CD4-positive, alpha-beta T cell (primary cell): ENCODE measurements around the gene CEP192. TPM values are rescaled to one million over a fixed set of nuclear protein-coding genes. Genes with fewer than 3 reads are reported as not detected.

Source experiments
- ATAC-seq: fragments of 200-7000 bp; cut with Tn5 transposase; one replicate; pipeline ENCODE4 v1.10.0; 2022; ENCODE audit warnings: mild to moderate bottlenecking; ENCODE audit not compliant: poor library complexity
- CTCF ChIA-PET: fragments of 350-600 bp; sonication (Branson Sonifier 250); formaldehyde crosslinking; loops from one replicate; lab custom pipeline; 2021; ENCODE audit warnings: antibody characterized with exemption, inconsistent platforms; lab: Charles Lee
- POLR2A ChIA-PET: fragments of 350-600 bp; sonication (Branson Sonifier 250); formaldehyde crosslinking; loops from one replicate; lab custom pipeline; 2021; ENCODE audit warnings: antibody characterized with exemption, inconsistent platforms; lab: Charles Lee
- DNase-seq, 14 experiments: peaks; one replicate each; pipeline ENCODE4 v3.0.0-alpha.2; 2013 to 2020; ENCODE audit warnings: mixed read lengths in 2 of 14
- H3K27ac ChIP-seq, 2 donors: one replicate each; pipeline versions ENCODE4 v1.5.1 to v1.7.0; 2013; ENCODE audit warnings: low read length in 2 of 2, low read depth in 1 of 2, mild to moderate bottlenecking in 1 of 2
- H3K27me3 ChIP-seq, 2 experiments: 1 replicate in 1 of 2; 2 replicates in 1 of 2; pipeline versions ENCODE4 v1.6.1 to v1.7.0; 2013; ENCODE audit warnings: low read length in 2 of 2, control low read depth in 1 of 2, mild to moderate bottlenecking in 1 of 2, moderate library complexity in 1 of 2; ENCODE audit not compliant: insufficient read depth in 2 of 2, control insufficient read depth in 1 of 2
- H3K36me3 ChIP-seq: one replicate; pipeline ENCODE4 v1.6.1; 2013; ENCODE audit warnings: low read length, control low read depth; ENCODE audit not compliant: insufficient read depth
- H3K4me1 ChIP-seq: one replicate; pipeline ENCODE4 v1.6.1; 2013; ENCODE audit warnings: low read length, control low read depth; ENCODE audit not compliant: insufficient read depth
- H3K4me3 ChIP-seq: one replicate; pipeline ENCODE4 v1.5.1; 2013; ENCODE audit warnings: mild to moderate bottlenecking, low read length, moderate library complexity
- H3K9me3 ChIP-seq, 2 experiments: 1 replicate in 1 of 2; 2 replicates in 1 of 2; pipeline versions ENCODE4 v1.6.1 to v1.7.0; 2013; ENCODE audit warnings: low read length in 2 of 2, mild to moderate bottlenecking in 2 of 2, control low read depth in 1 of 2, moderate library complexity in 1 of 2; ENCODE audit not compliant: control insufficient read depth in 1 of 2, insufficient read depth in 1 of 2
- H3K27ac Mint-ChIP-seq: one replicate; pipeline ENCODE4 v1.8.0; 2020; ENCODE audit warnings: mixed read lengths
- H3K27me3 Mint-ChIP-seq: one replicate; pipeline ENCODE4 v1.8.0; 2021; ENCODE audit warnings: mixed read lengths
- H3K36me3 Mint-ChIP-seq: one replicate; pipeline ENCODE4 v1.8.0; 2021; ENCODE audit warnings: low read depth, mixed read lengths
- H3K4me1 Mint-ChIP-seq: one replicate; pipeline ENCODE4 v1.8.0; 2021; ENCODE audit warnings: low read depth, mixed read lengths
- H3K4me3 Mint-ChIP-seq: one replicate; pipeline ENCODE4 v1.8.0; 2020; ENCODE audit warnings: mild to moderate bottlenecking, mixed read lengths
- H3K9me3 Mint-ChIP-seq: one replicate; pipeline ENCODE4 v1.8.0; 2020; ENCODE audit warnings: mixed read lengths
- intact Hi-C, 2 experiments: fragments of 100-400 bp; cut with DNase I in 1 of 2; cut with micrococcal nuclease in 1 of 2; formaldehyde crosslinking; loops; one replicate each; pipeline versions ENCODE4 v1.15.1 to v1.9.0; 2023 to 2025; cut with DNase I, micrococcal nuclease
- total RNA-seq, 174 experiments: library from RNA in 2 of 174; stranded (reverse) in 2 of 174; gene quantifications; one replicate each; pipeline ENCODE4 v1.2.3 and lab custom pipeline; 2021 to 2026
- TF ChIP-seq, protein P1 (sequence below): fragments of 200-600 bp; IDR thresholded peaks from one replicate; pipeline ENCODE4 v1.8.0; 2022; ENCODE audit warnings: antibody characterized with exemption, mild to moderate bottlenecking

Gene CEP192
- total RNA-seq, 2 experiments from 2014 or later = 23.4 to 25.0 TPM

DNA sequence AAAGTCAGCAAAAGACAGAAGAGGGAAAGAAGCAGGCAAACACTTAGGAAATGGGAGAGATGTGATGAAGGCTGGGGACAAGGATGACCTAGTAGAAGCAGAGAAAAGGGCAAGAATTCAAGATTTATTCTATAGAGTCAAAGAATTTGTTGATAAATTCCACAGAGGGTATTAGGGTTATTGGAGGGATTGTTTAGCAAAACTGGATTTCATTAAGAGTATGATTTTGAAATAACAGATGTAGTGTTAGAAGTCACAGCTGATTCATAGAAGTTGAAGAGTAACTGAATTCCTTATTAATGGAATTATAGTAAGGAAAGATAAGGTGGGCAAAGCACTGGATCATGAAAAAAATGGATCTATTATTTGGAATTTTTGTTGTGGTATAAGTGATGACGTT, 48.6 kb downstream of the CEP192 start:
- Mint-ChIP-seq H3K36me3 (peaks cover 89% of the 10 kb centered on the region), H3K4me1 (peaks cover 12% of the 10 kb centered on the region), H3K9me3 (no peaks in the 10 kb centered on the region), H3K4me3 (no peak overlapping the region), H3K27ac (peak overlapping the region; percentile 19), H3K27me3 (no peaks in the 10 kb centered on the region)
- ATAC-seq = no peak
- TF ChIP-seq, protein P1, sequence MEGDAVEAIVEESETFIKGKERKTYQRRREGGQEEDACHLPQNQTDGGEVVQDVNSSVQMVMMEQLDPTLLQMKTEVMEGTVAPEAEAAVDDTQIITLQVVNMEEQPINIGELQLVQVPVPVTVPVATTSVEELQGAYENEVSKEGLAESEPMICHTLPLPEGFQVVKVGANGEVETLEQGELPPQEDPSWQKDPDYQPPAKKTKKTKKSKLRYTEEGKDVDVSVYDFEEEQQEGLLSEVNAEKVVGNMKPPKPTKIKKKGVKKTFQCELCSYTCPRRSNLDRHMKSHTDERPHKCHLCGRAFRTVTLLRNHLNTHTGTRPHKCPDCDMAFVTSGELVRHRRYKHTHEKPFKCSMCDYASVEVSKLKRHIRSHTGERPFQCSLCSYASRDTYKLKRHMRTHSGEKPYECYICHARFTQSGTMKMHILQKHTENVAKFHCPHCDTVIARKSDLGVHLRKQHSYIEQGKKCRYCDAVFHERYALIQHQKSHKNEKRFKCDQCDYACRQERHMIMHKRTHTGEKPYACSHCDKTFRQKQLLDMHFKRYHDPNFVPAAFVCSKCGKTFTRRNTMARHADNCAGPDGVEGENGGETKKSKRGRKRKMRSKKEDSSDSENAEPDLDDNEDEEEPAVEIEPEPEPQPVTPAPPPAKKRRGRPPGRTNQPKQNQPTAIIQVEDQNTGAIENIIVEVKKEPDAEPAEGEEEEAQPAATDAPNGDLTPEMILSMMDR = no peak
- POLR2A ChIA-PET = interaction anchor here (0.6 kb wide), 1 partner anchor 74 kb away, joined by 3 read pairs; no protein-coding TSS in a partner anchor
- Histone ChIP-seq H3K27me3 (no peaks in the 10 kb centered on the region), H3K4me1 (peaks cover 3% of the 10 kb centered on the region), H3K27ac (no peak overlapping the region), H3K4me3 (no peak overlapping the region), H3K9me3 (no peaks in the 10 kb centered on the region), H3K36me3 (peaks cover 43% of the 10 kb centered on the region)
- intact Hi-C loops = no loop called here
- CTCF ChIA-PET = interaction anchor here (1.1 kb wide), 1 partner anchor 10 kb away, joined by 3 read pairs; no protein-coding TSS in a partner anchor
- DNase-seq = no peak

DNA sequence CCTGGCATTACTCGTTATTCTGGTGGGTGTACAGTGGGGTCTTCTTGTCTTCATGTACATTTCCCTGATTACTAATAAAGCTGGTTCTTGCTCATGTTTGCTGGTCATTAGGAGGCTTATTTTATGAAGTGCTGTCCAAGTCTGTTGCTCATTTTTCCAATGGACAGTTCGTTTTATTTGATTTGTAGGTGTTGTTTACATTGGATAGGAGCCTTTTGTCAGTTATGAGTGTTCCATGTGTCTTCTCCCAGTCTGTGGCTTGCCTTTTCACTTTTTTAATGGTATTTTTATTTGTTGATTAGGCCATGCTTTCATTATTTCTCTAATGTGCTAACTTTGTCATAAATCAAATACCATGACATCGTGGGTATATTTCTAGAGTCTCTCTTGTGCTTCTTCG, 51.9 kb downstream of the CEP192 start:
- Histone ChIP-seq H3K9me3 (no peaks in the 10 kb centered on the region), H3K27me3 (no peaks in the 10 kb centered on the region), H3K4me3 (no peak overlapping the region), H3K27ac (no peak overlapping the region), H3K4me1 (peaks cover 3% of the 10 kb centered on the region), H3K36me3 (peaks cover 46% of the 10 kb centered on the region)
- H3K27me3 Mint-ChIP-seq = no peaks in the 10 kb centered on the region
- H3K9me3 Mint-ChIP-seq = no peaks in the 10 kb centered on the region
- TF ChIP-seq, protein P1 = no peak
- DNase-seq (no peak), ATAC-seq (no peak)
- POLR2A ChIA-PET = no interaction called here
- H3K27ac Mint-ChIP-seq = no peak overlapping the region
- no peak overlapping the region for H3K4me3 Mint-ChIP-seq
- intact Hi-C loops = no loop called here
- peaks cover 12% of the 10 kb centered on the region for H3K4me1 Mint-ChIP-seq
- peaks cover 95% of the 10 kb centered on the region for H3K36me3 Mint-ChIP-seq
- CTCF ChIA-PET = no interaction called here

DNA sequence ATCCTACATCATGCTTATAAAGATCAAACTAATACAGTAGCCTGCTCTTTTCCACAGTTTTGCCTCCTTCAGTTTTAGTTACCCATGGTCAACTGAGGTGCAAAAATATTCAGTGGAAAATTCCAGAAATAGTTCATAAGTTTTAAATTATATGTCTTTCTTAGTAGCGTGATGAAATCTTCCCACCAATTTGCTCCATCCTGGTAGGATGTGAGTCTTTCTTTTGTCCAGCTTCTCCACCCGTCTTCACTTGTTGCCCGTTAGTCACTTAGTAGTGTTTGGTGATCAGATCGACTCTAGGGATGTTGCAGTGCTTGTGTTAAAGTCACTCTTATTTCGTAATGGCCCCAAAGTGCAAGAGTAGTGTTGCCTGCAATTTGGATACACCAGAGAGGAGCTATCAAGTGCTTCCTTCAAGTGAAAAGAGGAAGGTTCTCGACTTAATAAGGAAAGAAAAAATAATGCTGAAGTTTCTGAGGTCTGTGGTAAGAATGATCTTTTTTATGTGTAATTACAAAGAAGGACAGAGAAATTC, 57.0 kb downstream of the CEP192 start:
- H3K27ac ChIP-seq = no peak overlapping the region
- intact Hi-C loops = no loop called here
- DNase-seq (no peak), ATAC-seq (no peak)
- POLR2A ChIA-PET = no interaction called here
- H3K4me1 ChIP-seq = no peaks in the 10 kb centered on the region
- peaks cover 94% of the 10 kb centered on the region for H3K36me3 Mint-ChIP-seq
- no peaks in the 10 kb centered on the region for H3K27me3 Mint-ChIP-seq
- no peak overlapping the region for H3K4me3 ChIP-seq
- no peak overlapping the region for H3K27ac Mint-ChIP-seq
- no peaks in the 10 kb centered on the region for H3K9me3 Mint-ChIP-seq
- CTCF ChIA-PET = no interaction called here
- TF ChIP-seq, protein P1 = no peak
- no peaks in the 10 kb centered on the region for H3K27me3 ChIP-seq
- peaks cover 56% of the 10 kb centered on the region for H3K36me3 ChIP-seq
- peaks cover 25% of the 10 kb centered on the region for H3K4me1 Mint-ChIP-seq
- H3K4me3 Mint-ChIP-seq = no peak overlapping the region
- no peaks in the 10 kb centered on the region for H3K9me3 ChIP-seq
